ENCODE data around the gene TARBP1.

DNA sequence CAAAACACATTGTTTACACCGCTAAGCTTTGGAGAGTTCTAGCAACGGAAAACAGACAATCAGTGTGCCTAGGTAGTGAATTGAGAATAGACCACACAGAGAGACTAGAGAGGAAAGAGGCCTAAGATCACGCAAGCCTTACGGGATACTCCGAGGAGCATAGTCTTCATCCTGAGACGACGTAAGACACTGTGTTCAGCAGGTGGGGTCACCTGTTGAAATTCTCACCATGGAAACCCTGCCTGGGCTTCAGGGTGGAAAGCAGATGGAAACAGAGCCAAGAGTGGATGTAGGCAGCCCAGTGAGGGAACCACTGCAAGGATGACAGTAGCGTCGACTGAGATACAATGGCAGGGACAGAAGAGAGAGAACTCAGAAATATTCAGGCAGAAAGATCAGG lies 65.5 kb downstream of the TARBP1 start:
- TF ChIP-seq CTCF (IDR thresholded peaks at IDR 0.05; ENCODE audit: low read length) = no peak
- no peak for TF ChIP-seq EZH2 (IDR thresholded peaks at IDR 0.05; ENCODE audit: borderline replicate concordance, low read length)
